ENCODE data around the gene TTC24.

Gene TTC24

GRCh38 chr1:156547434-156547833 is 32.1 kb upstream of the TTC24 start:
- H3F3A ChIP-seq (ENCODE audit: insufficient read depth), result no peaks in the 10 kb centered on the region
- H3K9me2 ChIP-seq (replicated peaks; ENCODE audit: insufficient read depth, low read length), result no peaks in the 10 kb centered on the region
- no peak overlapping the region for H2AFZ ChIP-seq (ENCODE audit: low read depth, low read length, severe bottlenecking)
- H3K36me3 ChIP-seq (ENCODE audit: low read length), result no peaks in the 10 kb centered on the region
- H3K79me2 ChIP-seq (ENCODE audit: insufficient read depth, low read length), result no peaks in the 10 kb centered on the region
- H3K4me3 ChIP-seq (ENCODE audit: insufficient read depth, low read length, poor library complexity, severe bottlenecking), result no peak overlapping the region
- no peaks in the 10 kb centered on the region for H4K20me1 ChIP-seq (ENCODE audit: low read depth, low read length)
- no peak overlapping the region for H3K9ac ChIP-seq (ENCODE audit: low read length)
- no peaks in the 10 kb centered on the region for H3K9me3 ChIP-seq (ENCODE audit: insufficient read depth, low read length)
- H3K27me3 ChIP-seq (ENCODE audit: low read length), result no peaks in the 10 kb centered on the region
- TF ChIP-seq CTCF (IDR thresholded peaks at IDR 0.05; ENCODE audit: insufficient read depth, low read length, poor library complexity, severe bottlenecking) (no peak), EZH2phosphoT487 (conservative IDR thresholded peaks at IDR 0.05; ENCODE audit: low read length) (no peak)
- H3K4me2 ChIP-seq (ENCODE audit: low read depth, low read length, poor library complexity, severe bottlenecking), result no peak overlapping the region
- H3K27ac ChIP-seq (ENCODE audit: low read depth, low read length), result no peak overlapping the region

- H3K9me2 ChIP-seq (replicated peaks; ENCODE audit: insufficient read depth, low read length), result no peaks in the 10 kb centered on the region
- H3K9ac ChIP-seq (ENCODE audit: low read length), result no peak overlapping the region
- no peak overlapping the region for H3K4me3 ChIP-seq (ENCODE audit: insufficient read depth, low read length, poor library complexity, severe bottlenecking)
- no peaks in the 10 kb centered on the region for H3K79me2 ChIP-seq (ENCODE audit: insufficient read depth, low read length)
- no peak for TF ChIP-seq EZH2phosphoT487 (conservative IDR thresholded peaks at IDR 0.05; ENCODE audit: low read length)
- TF ChIP-seq CTCF (IDR thresholded peaks at IDR 0.05; ENCODE audit: insufficient read depth, low read length, poor library complexity, severe bottlenecking), result no peak
- H3K36me3 ChIP-seq (ENCODE audit: low read length), result no peaks in the 10 kb centered on the region
- no peaks in the 10 kb centered on the region for H3K27me3 ChIP-seq (ENCODE audit: low read length)
- H3F3A ChIP-seq (ENCODE audit: insufficient read depth), result no peaks in the 10 kb centered on the region
- no peaks in the 10 kb centered on the region for H3K9me3 ChIP-seq (ENCODE audit: insufficient read depth, low read length)
- H2AFZ ChIP-seq (ENCODE audit: low read depth, low read length, severe bottlenecking), result no peak overlapping the region
- no peak overlapping the region for H3K27ac ChIP-seq (ENCODE audit: low read depth, low read length)
- H3K4me2 ChIP-seq (ENCODE audit: low read depth, low read length, poor library complexity, severe bottlenecking), result no peak overlapping the region
- H4K20me1 ChIP-seq (ENCODE audit: low read depth, low read length), result no peaks in the 10 kb centered on the region
Observed at GRCh38 chr1:156547982-156548381, 31.5 kb upstream of the TTC24 start.

- Histone ChIP-seq H3K4me2 (ENCODE audit: low read depth, low read length, poor library complexity, severe bottlenecking) (no peak overlapping the region), H3K27me3 (ENCODE audit: low read length) (no peaks in the 10 kb centered on the region), H3K79me2 (ENCODE audit: insufficient read depth, low read length) (no peaks in the 10 kb centered on the region), H2AFZ (ENCODE audit: low read depth, low read length, severe bottlenecking) (no peak overlapping the region), H3K36me3 (ENCODE audit: low read length) (no peaks in the 10 kb centered on the region), H3F3A (ENCODE audit: insufficient read depth) (no peaks in the 10 kb centered on the region), H3K4me3 (ENCODE audit: insufficient read depth, low read length, poor library complexity, severe bottlenecking) (no peak overlapping the region), H4K20me1 (ENCODE audit: low read depth, low read length) (no peaks in the 10 kb centered on the region), H3K9ac (ENCODE audit: low read length) (no peak overlapping the region), H3K9me2 (replicated peaks; ENCODE audit: insufficient read depth, low read length) (no peaks in the 10 kb centered on the region), H3K27ac (ENCODE audit: low read depth, low read length) (no peak overlapping the region), H3K9me3 (ENCODE audit: insufficient read depth, low read length) (no peaks in the 10 kb centered on the region)
- TF ChIP-seq CTCF (IDR thresholded peaks at IDR 0.05; ENCODE audit: insufficient read depth, low read length, poor library complexity, severe bottlenecking) (no peak), EZH2phosphoT487 (conservative IDR thresholded peaks at IDR 0.05; ENCODE audit: low read length) (no peak)
Observed at GRCh38 chr1:156549390-156549789, 30.1 kb upstream of the TTC24 start.

Data from SU-DHL-6 (cell line).